Measurements from ENCODE around the gene GNAI3. TPM values are rescaled to one million over a fixed set of nuclear protein-coding genes. Genes with fewer than 3 reads are reported as not detected.

Gene GNAI3
- total and polyA plus RNA-seq, 2 of the 13 experiments (the other 11 are each of a cell fraction or from before 2014, with no cell fraction given), result 4.3 to 9.0 TPM

- DNase-seq (ENCODE audit: low spot score) (peak; percentile 46), FAIRE-seq (peak; percentile 76), ATAC-seq (peak; percentile 35)
- in situ Hi-C loops (cut with HindIII; ENCODE audit: extremely low pct_ligation_motif_present, low pct_unique_long_range_greater_than_20kb) (no loop called here), intact Hi-C loops (cut with micrococcal nuclease; ENCODE audit: unreplicated experiment) (no loop called here)
- no peak overlapping the region for H2AFZ ChIP-seq (ENCODE audit: low read length)
- H3K79me2 ChIP-seq (ENCODE audit: insufficient read depth, low read length), result no peaks in the 10 kb centered on the region
- H3K36me3 ChIP-seq (replicated peaks in 1 of 2; ENCODE audit: control insufficient read depth in 1 of 2, insufficient read depth in 2 of 2, low read length in 2 of 2), result peaks cover 5 to 6% of the 10 kb centered on the region in 2 experiments; a peak in 3 of 5 replicates
- H3K4me3 ChIP-seq (replicated peaks in 1 of 3; ENCODE audit: insufficient read depth in 1 of 3, low read depth in 2 of 3, low read length in 3 of 3), result peak overlapping the region in 2 of 3 experiments; percentile 24 to 52; a peak in 3 of 6 replicates
- H3K4me2 ChIP-seq (ENCODE audit: low read depth, low read length), result peak overlapping the region; percentile 76
- no peaks in the 10 kb centered on the region for H4K20me1 ChIP-seq (ENCODE audit: insufficient read depth, low read length)
- H3K9me3 ChIP-seq (ENCODE audit: low read length), result no peaks in the 10 kb centered on the region
- no peak overlapping the region for H3K9ac ChIP-seq (ENCODE audit: insufficient read depth, low read depth, low read length)
- peak overlapping the region; percentile 39 for H3K27ac ChIP-seq (ENCODE audit: extremely low read length, insufficient read depth, low read length)
- CTCF ChIA-PET (ENCODE audit: low intra/inter-chr PET ratio, low total read pairs), result no interaction called here
- no TSS peak for BruUV-seq (replicated peaks)
- H3K4me1 ChIP-seq (ENCODE audit: insufficient read depth, low read length), result peaks cover 27% of the 10 kb centered on the region
- no peaks in the 10 kb centered on the region for H3K27me3 ChIP-seq (ENCODE audit: control insufficient read depth in 1 of 2, insufficient read depth in 2 of 2, low read length in 2 of 2)
- 25% methylated on average over 8 of the region's 9 CpGs for WGBS (ENCODE audit: low lambda C conversion rate)
- POLR2A ChIA-PET, result interaction anchor here (0.9 to 2.2 kb wide), 7 partner anchors 11 to 127 kb away, joined by 3 to 14 read pairs (median 4); partner anchors contain the start of genes AMPD2, EPS8L3, GNAI3 and GNAT2
- TF ChIP-seq ZNF616 (CRISPR knock-in tag; IDR thresholded peaks at IDR 0.05; ENCODE audit: low read depth), result no peak
- TF ChIP-seq ZFAT (CRISPR knock-in tag; conservative IDR thresholded peaks at IDR 0.05), result no peak
- TF ChIP-seq ZSCAN22 (CRISPR knock-in tag; IDR thresholded peaks at IDR 0.05), result no peak
- no peak for TF ChIP-seq AHDC1 (CRISPR knock-in tag; IDR thresholded peaks at IDR 0.05; ENCODE audit: borderline replicate concordance)
- no peak for TF ChIP-seq ZNF543 (CRISPR knock-in tag; IDR thresholded peaks at IDR 0.05)
- no peak for TF ChIP-seq ZNF570 (CRISPR knock-in tag; IDR thresholded peaks at IDR 0.05; ENCODE audit: borderline replicate concordance)
- TF ChIP-seq USF2 (IDR thresholded peaks at IDR 0.05; ENCODE audit: low read depth, low read length), result no peak
- TF ChIP-seq USF2 (CRISPR knock-in tag; IDR thresholded peaks at IDR 0.05; ENCODE audit: borderline replicate concordance), result no peak
- 0 out of 2 replicates have a peak, but pooled peaks have one; percentile 30 for TF ChIP-seq ZNF687 (CRISPR knock-in tag; IDR thresholded peaks at IDR 0.05)
- no peak for TF ChIP-seq ZNF780A (CRISPR knock-in tag; IDR thresholded peaks at IDR 0.05)
Measured at GRCh38 chr1:109636201-109636952, 88.0 kb downstream of the GNAI3 start.
